HepG2 (cell line): ENCODE results near the gene ADAMTS16. TPM values are rescaled to one million over a fixed set of nuclear protein-coding genes. Genes with fewer than 3 reads are reported as not detected.

ENCODE experiments used
- ATAC-seq: fragments of 200-7000 bp; cut with Tn5 transposase; 3 replicates; pipeline ENCODE4 v1.9.1; 2020; ENCODE audit warnings: mild to moderate bottlenecking, moderate library complexity
- BruUV-seq: library from RNA; stranded (reverse); fragments of 400-500 nt; replicated peaks from 2 replicates; lab custom pipeline; 2021; lab: Mats Ljungman, UMichigan
- CTCF ChIA-PET: fragments of 300-600 bp; formaldehyde crosslinking; extraction: SDS; loops from one replicate; lab custom pipeline; 2021; ENCODE audit warnings: low total read pairs, inconsistent platforms, low intra/inter-chr PET ratio; lab: Yijun Ruan, JAX
- POLR2A ChIA-PET: fragments of 350-600 bp; sonication (Branson Sonifier 250); formaldehyde crosslinking; loops from one replicate; lab custom pipeline; 2020; ENCODE audit warnings: antibody characterized with exemption, inconsistent platforms; lab: Yijun Ruan, JAX
- DNase-seq: peaks from one replicate; pipeline ENCODE4 v3.0.0-alpha.2; 2015; ENCODE audit warnings: low spot score
- FAIRE-seq: peaks from 3 replicates; lab custom pipeline; 2011; peaks lifted over from hg19 to GRCh38; lab: Jason Lieb, UNC
- H2AFZ ChIP-seq: one replicate; pipeline ENCODE4 v1.6.1; 2011; ENCODE audit warnings: low read length, inconsistent platforms
- H3K27ac ChIP-seq: fragments of 300-600 bp; 3 replicates; pipeline ENCODE4 v1.8.0; 2011; ENCODE audit warnings: mixed run types, mild to moderate bottlenecking, mixed read lengths, low read length, inconsistent platforms; ENCODE audit not compliant: insufficient read depth; ENCODE audit errors: extremely low read length
- H3K27me3 ChIP-seq, 2 experiments: fragments of 200-600 bp in 1 of 2; 2 replicates in 1 of 2; 3 replicates in 1 of 2; pipeline versions ENCODE4 v1.6.0 to v1.8.0; 2011; ENCODE audit warnings: low read length in 2 of 2, mild to moderate bottlenecking in 2 of 2, moderate library complexity in 2 of 2, inconsistent platforms in 1 of 2; ENCODE audit not compliant: insufficient read depth in 2 of 2, control insufficient read depth in 1 of 2
- H3K36me3 ChIP-seq, 2 experiments: fragments of 200-600 bp in 1 of 2; replicated peaks in 1 of 2; 2 replicates in 1 of 2; 3 replicates in 1 of 2; pipeline versions ENCODE4 v1.5.1 to v1.8.0; 2011; ENCODE audit warnings: low read length in 2 of 2, inconsistent platforms in 1 of 2; ENCODE audit not compliant: insufficient read depth in 2 of 2, control insufficient read depth in 1 of 2
- H3K4me1 ChIP-seq: 2 replicates; pipeline ENCODE4 v1.5.1; 2012; ENCODE audit warnings: low read length, inconsistent platforms; ENCODE audit not compliant: insufficient read depth
- H3K4me2 ChIP-seq: 2 replicates; pipeline ENCODE4 v1.6.0; 2011; ENCODE audit warnings: low read depth, low read length, inconsistent platforms
- H3K4me3 ChIP-seq, 3 experiments: fragments of 200-600 bp in 1 of 3; sonication (generic), shearing (Covaris generic) in 1 of 3; replicated peaks in 1 of 3; 2 replicates each; pipeline ENCODE4 v1.5.1; 2011 to 2016; ENCODE audit warnings: low read length in 3 of 3, inconsistent platforms in 2 of 3, low read depth in 2 of 3, mild to moderate bottlenecking in 2 of 3, control low read depth in 1 of 3, mixed read lengths in 1 of 3; ENCODE audit not compliant: insufficient read depth in 1 of 3
- H3K79me2 ChIP-seq: one replicate; pipeline ENCODE4 v1.6.1; 2011; ENCODE audit warnings: low read length, inconsistent platforms; ENCODE audit not compliant: insufficient read depth
- H3K9ac ChIP-seq: 2 replicates; pipeline ENCODE4 v1.6.0; 2011; ENCODE audit warnings: mild to moderate bottlenecking, low read depth, low read length, inconsistent platforms; ENCODE audit not compliant: insufficient read depth
- H3K9me3 ChIP-seq: 2 replicates; pipeline ENCODE4 v1.5.1; 2012; ENCODE audit warnings: mild to moderate bottlenecking, low read length
- H4K20me1 ChIP-seq: 2 replicates; pipeline ENCODE4 v1.6.0; 2011; ENCODE audit warnings: inconsistent platforms, mild to moderate bottlenecking, low read length, moderate library complexity; ENCODE audit not compliant: insufficient read depth
- CAMTA2 ChIP-seq: sonication (generic); formaldehyde crosslinking; IDR thresholded peaks from 2 replicates; pipeline ENCODE4 v1.4.0; 2020; ENCODE audit warnings: mild to moderate bottlenecking, missing genetic modification reagents, borderline replicate concordance
- HMG20A ChIP-seq: IDR thresholded peaks from 2 replicates; pipeline ENCODE4 v1.6.1; 2016; ENCODE audit warnings: borderline replicate concordance
- MIER3 ChIP-seq: IDR thresholded peaks from 2 replicates; pipeline ENCODE4 v1.6.1; 2016; ENCODE audit warnings: missing compliant biosample characterization, borderline replicate concordance
- NFE2L1 ChIP-seq: sonication (generic); formaldehyde crosslinking; IDR thresholded peaks from 2 replicates; pipeline ENCODE4 v1.4.0; 2020; ENCODE audit warnings: missing genetic modification reagents, mild to moderate bottlenecking, borderline replicate concordance
- NFE2L2 ChIP-seq: fragments of 150-350 bp; IDR thresholded peaks from 2 replicates; pipeline ENCODE4 v1.6.1; 2014; ENCODE audit warnings: low read length
- NFIB ChIP-seq: sonication (generic); formaldehyde crosslinking; IDR thresholded peaks from 2 replicates; pipeline ENCODE4 v1.9.0; 2021; ENCODE audit warnings: missing genetic modification reagents, mild to moderate bottlenecking, borderline replicate concordance
- NFYC ChIP-seq: IDR thresholded peaks from 2 replicates; pipeline ENCODE4 v1.6.1; 2016; ENCODE audit warnings: missing genetic modification reagents, missing compliant biosample characterization
- NR2C2 ChIP-seq: sonication (generic); formaldehyde crosslinking; IDR thresholded peaks from 2 replicates; pipeline ENCODE4 v1.4.0; 2020; ENCODE audit warnings: missing genetic modification reagents, mild to moderate bottlenecking, moderate library complexity, borderline replicate concordance
- NR2F6 ChIP-seq, 2 experiments: IDR thresholded peaks; 2 replicates each; pipeline ENCODE4 v1.6.1; 2016; ENCODE audit warnings: antibody characterized with exemption in 1 of 2, mild to moderate bottlenecking in 1 of 2
- RELA ChIP-seq: sonication (generic); formaldehyde crosslinking; IDR thresholded peaks from 2 replicates; pipeline ENCODE4 v1.4.0; 2020; ENCODE audit warnings: missing genetic modification reagents
- SMC3 ChIP-seq: IDR thresholded peaks from 2 replicates; pipeline ENCODE4 v1.6.1; 2011; ENCODE audit warnings: low read length, improper control_type of control experiment
- WGBS: methylation state at CpG from one replicate; pipeline ENCODE4 v1.1.6; 2017; ENCODE audit warnings: low lambda C conversion rate; 5-methylcytosine and 5-hydroxymethylcytosine counted together
- in situ Hi-C: cut with HindIII; loops from 2 replicates; pipeline ENCODE4 v1.10.0; 2017; ENCODE audit warnings: low pct_unique_long_range_greater_than_20kb; ENCODE audit not compliant: extremely low pct_ligation_motif_present
- intact Hi-C: fragments of 100-400 bp; cut with micrococcal nuclease; formaldehyde crosslinking; loops from one replicate; pipeline ENCODE4 v1.10.0; 2022; ENCODE audit not compliant: unreplicated experiment
- polyA plus RNA-seq, 8 experiments: library from polyadenylated mRNA; depleted of rRNA in 3 of 8; stranded (reverse) in 7 of 8; unstranded in 1 of 8; fragments of >200 nt; fragmentation: Illumina TruSeq in 4 of 8; extraction: Trizol in 4 of 8; gene quantifications; 2 replicates each; pipeline versions ENCODE4 v1.2.1 to v1.2.3, GENCODE V29; 2011 to 2016; ENCODE audit warnings: low read depth in 4 of 8, missing spikeins in 1 of 8, mixed read lengths in 1 of 8; ENCODE audit not compliant: insufficient read depth in 1 of 8
- total RNA-seq, 5 experiments: library from RNA; depleted of rRNA; stranded (reverse); fragments of >200 nt; fragmentation: Illumina TruSeq; extraction: Trizol; gene quantifications; 2 replicates each; pipeline ENCODE4 v1.2.3, GENCODE V29; 2016; ENCODE audit warnings: low read depth in 1 of 5

Gene ADAMTS16
- total and polyA plus RNA-seq, 2 of the 13 experiments (the other 11 are each of a cell fraction or from before 2014, with no cell fraction given) = 0.02 to 0.03 TPM

DNA sequence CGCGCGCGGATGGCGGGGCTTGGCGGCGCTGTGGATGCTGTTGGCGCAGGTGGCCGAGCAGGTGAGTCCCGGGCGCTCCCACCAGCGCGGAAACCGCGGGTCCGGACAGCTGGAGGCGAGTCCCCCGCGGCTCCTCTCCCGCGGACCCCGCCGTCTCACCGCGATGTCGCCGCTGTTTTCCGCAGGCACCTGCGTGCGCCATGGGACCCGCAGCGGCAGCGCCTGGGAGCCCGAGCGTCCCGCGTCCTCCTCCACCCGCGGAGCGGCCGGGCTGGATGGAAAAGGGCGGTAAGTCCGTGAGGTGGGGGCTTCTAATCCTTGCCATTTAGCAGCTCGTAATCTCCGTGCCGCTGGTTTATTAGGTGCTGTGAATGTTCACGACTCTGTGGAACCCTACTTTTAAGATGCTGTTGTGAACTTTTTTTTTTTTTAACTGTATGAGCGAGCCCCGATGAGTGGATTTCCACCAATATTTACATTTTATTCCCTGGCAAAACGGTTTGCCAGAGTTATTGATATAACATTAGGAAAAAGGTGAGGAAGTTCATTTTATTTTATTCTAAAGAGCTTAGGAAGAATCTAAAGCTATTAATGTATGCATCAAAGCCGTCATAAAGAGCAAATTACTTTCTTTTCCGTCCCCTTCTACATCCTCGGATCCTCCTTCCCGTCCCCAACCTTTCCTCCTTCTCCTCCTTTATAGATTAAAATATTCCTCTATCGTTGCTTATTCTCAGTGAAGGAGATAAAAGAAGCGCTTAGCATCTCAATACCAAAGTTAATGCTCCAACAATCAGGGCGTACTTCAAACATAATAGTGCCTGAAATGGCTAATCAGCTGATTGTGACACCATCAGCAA lies 579 bp downstream of the ADAMTS16 start (continued):
- no peak for TF ChIP-seq SMC3
- TF ChIP-seq NR2F6 (IDR thresholded peaks at IDR 0.05) = no peak
- no peak for TF ChIP-seq NR2F6 (CRISPR knock-in tag; IDR thresholded peaks at IDR 0.05)
- TF ChIP-seq NFE2L1 = no peak

DNA sequence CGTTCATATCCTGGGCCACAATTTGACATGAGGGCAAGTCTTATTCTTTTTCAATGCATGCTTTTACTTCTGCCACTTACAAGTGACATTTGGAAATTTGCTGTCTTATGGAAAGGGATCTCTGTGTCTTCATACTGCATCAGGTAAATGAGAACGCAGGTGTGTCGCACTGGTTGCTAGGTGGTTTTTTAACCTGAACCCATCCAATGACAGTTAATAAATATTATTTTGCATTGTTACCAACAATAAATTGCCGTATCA lies 1.1 kb downstream of the ADAMTS16 start:
- intact Hi-C loops = loop anchor here (1.0 to 5.0 kb wide), 3 partner anchors 200 to 278 kb away; no protein-coding TSS in a partner anchor
- H3K36me3 ChIP-seq = no peaks in the 10 kb centered on the region
- ATAC-seq = no peak
- POLR2A ChIA-PET = no interaction called here
- H3K4me2 ChIP-seq = 0 out of 2 replicates have a peak overlapping the region, but pooled peaks have one; percentile 67
- no peaks in the 10 kb centered on the region for H4K20me1 ChIP-seq
- H3K9ac ChIP-seq = no peak overlapping the region
- H3K27me3 ChIP-seq = peaks cover 0 to 12% of the 10 kb centered on the region in 2 experiments; a peak in 3 of 5 replicates
- no peaks in the 10 kb centered on the region for H3K79me2 ChIP-seq
- H3K4me1 ChIP-seq = peaks cover 19% of the 10 kb centered on the region
- no peak overlapping the region for H3K27ac ChIP-seq
- WGBS = 22% methylated on average over 4 of the region's 4 CpGs
- CTCF ChIA-PET = interaction anchor here (0.6 to 2.7 kb wide), 4 partner anchors 191 to 278 kb away, joined by 3 to 22 read pairs (median 10); no protein-coding TSS in a partner anchor
- no peak for TF ChIP-seq HMG20A (CRISPR knock-in tag)
- TF ChIP-seq NFE2L2 = no peak
- TF ChIP-seq RELA (CRISPR knock-in tag) = no peak
- no peak for TF ChIP-seq CAMTA2
- TF ChIP-seq NR2C2 (CRISPR knock-in tag) = no peak
- TF ChIP-seq NFYC (CRISPR knock-in tag) = no peak
- TF ChIP-seq MIER3 (CRISPR knock-in tag) = no peak
- no peak for TF ChIP-seq NFIB (CRISPR knock-in tag)
- TF ChIP-seq, all 625 proteins: peak for 0
- in situ Hi-C loops = loop anchor here (25.0 kb wide), 1 partner anchor 271 kb away; the partner anchor contains the start of gene ICE1
- FAIRE-seq = no peak
- no TSS peak for BruUV-seq
- Histone ChIP-seq H2AFZ (no peak overlapping the region), H3K4me3 (no peak overlapping the region), H3K9me3 (no peaks in the 10 kb centered on the region)
- DNase-seq = no peak
